HG02970 (cell line): ENCODE data around the gene HPS1.
A peak's percentile ranks its signal among the peaks of the same experiment; 100 is the strongest.

Experiments used
- ATAC-seq: cut with Tn5 transposase; IDR thresholded peaks from one replicate; pipeline ENCODE4 v1.9.1; 2021; ENCODE audit warnings: mild to moderate bottlenecking, moderate library complexity, moderate number of reproducible peaks; ENCODE audit not compliant: unreplicated experiment, low FRiP score

The HPS1 gene

DNA sequence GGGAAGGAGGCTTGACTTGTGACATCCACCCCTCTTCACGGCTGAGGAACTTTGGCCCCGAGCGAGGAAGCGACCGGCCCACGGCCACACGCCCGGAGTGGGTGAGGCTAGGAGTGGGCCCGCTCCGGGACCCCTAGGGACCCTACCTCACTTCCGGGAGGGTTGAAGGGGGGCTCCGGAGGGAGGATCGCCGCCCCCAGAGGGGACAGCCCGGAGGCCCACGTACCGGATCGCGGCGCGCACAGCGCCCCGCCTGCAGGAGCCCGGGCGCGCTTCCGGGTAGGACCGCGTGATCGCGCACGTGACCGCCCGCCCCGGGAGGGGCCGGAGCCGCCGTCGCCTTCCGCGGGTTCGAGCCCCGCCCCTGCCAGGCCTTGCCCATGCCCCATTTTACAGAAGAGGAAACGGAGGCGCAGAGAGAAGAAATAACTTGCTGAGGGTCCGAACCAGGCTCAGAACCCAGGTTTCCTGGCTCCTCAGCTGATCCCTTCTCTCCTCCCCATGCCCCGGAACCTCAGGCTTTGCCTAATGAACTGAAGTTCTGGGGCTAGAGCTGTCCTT is at the start of gene HPS1:
Gene HPS1 (minus strand): TSS at position 275 of the 561 bp plus-strand sequence. CDS start 3,695 bp downstream, outside the sequence.
- peak; percentile 84 for ATAC-seq

DNA sequence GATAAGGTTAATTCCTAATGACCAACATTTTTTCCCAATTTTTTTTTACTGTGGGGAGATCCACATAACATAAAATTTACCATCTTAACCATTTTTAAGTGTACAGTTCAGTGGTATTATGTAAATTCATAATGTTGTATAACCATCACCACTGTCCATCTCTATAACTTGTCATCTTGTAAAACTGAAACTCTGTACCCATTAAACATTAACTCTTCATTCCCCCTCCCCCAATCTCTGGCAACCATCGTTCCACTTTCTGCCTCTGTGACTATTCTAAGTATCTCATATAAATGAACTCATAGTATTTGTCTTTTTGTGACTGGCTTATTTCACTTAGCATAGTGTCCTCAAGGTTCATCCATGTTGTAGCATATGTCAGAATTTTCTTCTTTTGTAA is 46.0 kb upstream of the HPS1 start:
- ATAC-seq = no peak

DNA sequence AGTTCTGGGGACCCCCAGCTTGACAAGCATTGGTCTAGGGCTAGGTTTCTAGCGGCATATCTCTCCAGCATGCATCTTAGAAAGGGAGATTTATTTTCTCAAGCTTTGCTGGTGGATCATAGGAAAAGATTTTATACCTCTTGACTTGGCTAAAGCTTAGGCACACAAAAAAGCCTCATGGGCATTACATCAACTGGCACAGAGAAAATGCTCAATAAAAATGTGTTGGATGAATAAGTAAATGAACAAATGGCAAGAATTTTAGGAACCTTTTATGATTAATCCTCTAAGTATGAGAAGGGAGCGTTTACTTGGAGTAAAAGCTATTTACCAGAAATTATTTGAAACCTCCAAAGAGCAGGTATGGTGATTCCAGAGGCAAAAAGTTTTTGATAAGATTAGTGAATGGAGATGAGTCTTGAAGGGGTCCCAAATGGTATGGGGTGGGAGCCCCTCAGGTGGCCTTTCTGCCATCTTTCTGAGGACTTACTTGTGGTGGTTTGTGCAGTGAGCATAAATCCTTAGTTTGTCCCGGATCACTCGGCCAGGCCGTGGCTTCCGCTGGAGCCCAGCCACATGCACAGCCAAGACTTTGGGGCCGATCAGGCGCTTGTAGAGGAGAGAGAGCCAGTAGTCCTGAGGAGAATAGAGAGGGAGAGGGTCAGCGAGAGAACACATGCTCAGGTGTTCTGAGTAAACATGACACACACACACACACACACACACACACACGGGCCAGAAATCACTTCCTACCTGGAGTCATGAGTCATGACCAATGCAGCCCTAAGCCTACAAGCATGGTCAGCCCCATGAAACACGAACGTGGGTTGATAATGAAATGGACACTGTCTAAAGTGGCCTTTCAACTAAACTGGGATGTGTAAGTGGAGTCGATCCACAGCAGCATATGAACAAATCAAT is 43.1 kb upstream of the HPS1 start:
- ATAC-seq = no peak

DNA sequence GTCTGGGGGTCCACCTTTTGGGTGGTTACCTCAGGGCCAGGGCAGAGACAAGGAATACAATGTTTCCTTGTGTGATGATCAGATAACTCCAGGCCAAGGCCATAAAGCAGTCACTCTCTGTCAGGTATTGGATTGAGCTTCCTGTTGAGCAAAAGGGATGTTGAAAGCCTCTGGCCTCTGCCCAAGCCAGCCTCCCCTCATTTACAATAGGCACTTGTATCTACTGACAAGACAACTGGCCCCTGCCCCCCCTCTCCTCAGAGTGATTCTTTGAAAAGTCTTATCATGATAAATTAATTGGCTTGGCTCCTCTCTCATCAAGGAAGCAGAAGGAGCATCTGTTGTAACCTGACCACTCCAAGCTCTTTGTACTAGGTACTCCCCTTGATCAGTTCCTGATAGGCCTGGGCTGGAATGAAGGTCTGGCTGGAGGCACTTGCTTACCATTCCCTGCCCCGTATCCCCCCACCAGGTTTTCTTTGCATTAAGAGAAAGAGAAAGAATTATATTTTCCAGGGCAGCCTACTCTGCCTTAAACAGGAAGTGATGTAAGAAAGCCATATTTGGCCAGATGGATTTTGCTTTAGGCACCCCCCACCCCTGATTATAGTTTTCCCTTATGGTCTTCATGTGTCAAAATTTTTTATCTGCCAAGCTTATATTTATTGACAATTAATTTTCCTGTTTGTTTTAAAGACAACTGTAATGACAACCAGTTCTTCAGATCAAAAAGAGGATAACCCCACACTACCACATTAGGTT is 42.1 kb upstream of the HPS1 start:
- no peak for ATAC-seq

DNA sequence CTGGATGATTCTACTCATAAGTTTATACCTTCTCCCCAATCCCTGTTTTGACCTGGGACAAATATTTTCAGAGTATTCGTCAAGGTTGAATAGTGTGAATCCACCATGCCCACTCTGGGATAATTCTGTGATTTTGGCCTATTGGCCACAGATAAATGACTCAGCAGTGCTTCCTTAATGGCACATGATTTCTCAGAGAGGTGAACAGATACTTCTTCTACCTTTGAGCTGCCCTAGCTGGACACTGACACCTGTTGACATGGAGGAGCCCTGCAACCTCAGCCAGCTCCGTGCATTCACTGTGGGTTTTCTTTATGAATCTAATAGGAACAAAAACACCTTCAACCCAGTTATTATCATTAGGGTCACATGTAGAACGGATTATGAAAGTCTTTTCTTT is 40.9 kb upstream of the HPS1 start:
- no peak for ATAC-seq

DNA sequence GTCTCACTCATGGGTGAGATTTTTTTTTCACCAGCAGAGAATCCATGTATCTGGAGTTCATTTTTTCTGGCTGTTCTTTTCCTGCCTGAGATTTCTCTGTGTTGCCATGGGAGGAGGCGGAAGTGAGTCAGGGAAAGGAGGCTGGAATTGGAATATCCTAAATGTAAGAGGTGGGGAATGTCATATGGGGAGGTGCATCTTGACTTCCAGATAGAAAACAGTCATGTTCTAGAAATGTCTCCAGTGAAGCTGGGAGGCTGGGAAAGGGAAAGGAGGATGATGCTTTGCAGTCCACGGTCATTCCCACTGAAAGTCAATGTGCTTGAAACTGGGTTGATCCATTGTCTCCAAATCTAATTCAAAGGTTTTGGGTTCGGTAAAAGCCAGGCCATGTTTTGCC is 39.7 kb upstream of the HPS1 start:
- no peak for ATAC-seq

DNA sequence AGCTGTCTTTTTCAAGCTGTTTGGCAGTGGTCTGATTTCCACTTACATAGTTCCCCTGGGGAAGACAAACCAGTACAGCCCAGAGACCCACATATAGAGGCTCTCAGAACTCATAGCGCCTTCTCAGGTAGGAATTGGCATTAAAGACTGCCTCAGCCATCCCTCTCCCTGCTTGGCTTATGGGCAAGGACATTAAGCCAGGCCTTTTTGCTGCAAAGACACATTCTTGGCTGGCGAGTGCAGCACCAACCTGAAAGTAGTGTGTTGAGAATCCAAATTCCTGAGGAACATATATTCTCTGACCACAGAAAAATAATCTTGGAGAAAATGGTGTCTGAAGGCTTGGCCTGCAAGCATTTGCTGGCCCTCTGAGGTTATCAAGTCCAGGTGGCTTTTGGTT is 39.2 kb upstream of the HPS1 start:
- no peak for ATAC-seq

DNA sequence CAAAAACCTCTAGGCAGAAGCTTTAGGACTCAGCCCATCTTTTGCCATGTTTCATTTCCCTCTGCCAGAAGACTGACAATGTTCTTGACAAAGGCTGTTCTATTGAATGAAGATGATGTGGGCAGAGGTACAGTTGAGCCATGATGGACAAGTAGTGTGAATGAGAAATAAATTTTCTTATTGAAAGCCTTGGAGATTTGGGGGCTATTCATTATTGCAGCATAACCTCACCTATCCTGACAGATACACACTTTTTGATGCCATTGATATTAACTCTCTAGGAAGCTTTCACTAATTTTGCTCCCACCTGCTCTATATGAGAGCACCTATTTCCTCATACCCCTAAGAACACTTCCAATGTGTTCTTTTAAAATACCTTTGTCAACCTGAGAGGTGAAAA is 36.9 kb upstream of the HPS1 start:
- ATAC-seq = no peak

DNA sequence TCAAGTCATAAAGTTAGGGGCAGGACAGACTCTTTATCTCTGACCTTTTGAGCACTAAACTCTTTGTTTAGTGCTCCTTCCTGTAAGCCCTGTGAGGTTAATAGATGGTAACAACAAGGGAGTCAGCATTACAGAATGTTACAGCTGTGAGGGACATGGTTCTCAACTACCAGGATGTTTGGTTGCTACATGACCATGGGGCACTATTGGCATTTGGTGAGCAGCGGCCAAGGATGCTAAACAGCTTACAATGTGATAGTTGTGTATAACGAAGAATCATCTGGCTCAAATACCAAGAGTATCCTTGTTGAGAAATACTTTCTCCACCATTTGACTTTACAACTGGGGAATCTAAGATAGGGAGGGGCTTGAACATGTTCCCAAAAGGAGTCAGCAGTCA is 35.4 kb upstream of the HPS1 start:
- ATAC-seq = no peak

DNA sequence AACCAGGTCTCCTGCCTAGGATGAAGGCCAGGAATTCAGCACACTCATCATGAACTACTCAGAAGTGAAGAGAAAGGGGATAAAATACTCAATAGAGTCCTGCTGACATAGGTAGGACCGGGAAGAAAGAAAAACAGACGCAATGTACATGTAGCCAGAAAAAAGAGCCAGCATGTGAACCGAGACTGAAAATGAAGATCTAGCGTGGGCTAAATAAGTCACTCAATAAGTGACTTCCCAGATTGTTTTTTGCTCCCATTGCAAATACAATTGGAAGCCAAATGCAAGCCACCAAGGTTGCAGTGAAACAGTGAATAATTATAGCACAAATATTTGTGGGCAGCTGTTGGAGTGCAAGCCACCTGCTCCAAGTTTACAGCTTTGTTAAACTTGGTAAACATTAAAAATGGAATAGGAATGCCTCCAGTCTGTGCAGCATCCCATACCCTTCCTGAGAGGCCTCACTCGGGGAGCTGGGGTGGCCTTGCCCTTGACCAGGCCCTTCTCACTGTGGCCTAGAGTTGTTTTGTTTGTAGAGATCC is 34.7 kb upstream of the HPS1 start:
- no peak for ATAC-seq

DNA sequence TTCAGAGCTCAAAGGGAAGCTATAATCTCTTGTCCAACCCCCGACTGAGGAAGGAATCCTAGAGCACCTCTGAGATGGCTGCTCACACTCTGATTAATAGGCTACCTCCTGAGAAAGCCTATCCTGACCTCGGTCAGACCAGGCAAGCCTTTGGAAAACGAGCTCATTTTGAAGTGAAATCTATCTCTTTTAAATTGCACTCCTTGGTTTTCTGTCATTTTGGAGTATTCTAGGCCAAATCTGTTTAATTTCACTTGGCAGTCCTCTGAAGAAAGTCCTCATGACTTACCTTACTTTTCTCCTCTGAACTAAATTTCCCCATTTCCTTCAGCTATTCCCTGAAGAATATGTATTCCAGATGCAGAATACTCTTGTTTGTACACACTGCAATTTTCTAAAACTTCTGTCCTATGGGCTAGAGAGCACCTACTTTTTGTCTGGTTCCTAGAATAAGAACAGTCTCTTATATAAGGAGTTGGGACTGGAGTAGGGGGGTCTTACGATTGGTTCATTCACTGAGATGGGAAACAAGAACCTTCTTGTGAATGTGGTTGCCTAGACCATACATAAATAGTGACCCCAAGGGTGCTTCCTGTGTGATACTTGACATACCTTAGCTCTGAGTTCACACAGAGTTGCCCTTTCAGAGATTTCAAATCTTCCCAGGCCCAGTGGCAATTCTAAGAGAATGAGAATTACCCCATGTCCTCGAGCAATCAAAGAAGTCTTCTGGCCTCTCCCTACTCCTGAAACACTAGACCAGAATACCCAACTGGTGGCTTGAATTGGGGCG is 31.9 kb upstream of the HPS1 start:
- ATAC-seq = no peak

DNA sequence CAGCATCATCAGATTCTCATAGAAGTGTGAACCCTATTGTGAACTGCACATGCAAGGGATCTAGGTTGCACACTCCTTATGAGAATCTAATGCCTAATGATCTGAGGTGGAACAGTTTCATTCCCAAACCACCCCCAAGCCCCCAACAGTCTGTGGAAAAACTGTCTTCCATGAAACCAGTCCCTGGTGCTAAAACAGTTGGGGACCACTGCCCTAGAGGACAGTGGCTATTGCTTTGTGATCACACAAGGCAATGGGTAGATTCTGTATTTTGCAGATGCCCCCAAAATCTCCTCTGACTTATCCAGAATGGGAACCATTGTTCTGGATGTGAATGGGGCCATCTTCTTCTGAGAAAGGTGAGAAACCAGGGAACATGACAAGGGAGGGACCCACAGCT is 31.1 kb upstream of the HPS1 start:
- ATAC-seq = no peak

DNA sequence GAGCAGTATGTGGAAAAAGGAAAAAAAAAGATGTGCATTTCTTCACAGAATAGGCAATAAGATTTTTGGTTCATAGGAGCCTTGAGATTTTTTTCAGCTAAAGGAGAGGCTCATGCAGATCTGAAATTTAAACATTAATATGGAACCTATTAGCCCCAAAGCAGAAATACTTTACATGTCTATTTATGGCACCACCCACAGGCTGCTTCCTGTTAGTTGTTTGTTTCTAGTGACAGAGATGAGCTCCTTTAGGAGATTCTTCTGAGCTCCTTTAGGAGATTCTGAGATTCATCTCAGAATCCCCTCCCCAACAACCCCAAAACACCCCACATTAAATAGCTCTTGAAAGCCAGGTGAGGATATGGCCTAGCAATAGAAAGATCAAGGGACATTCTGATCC is 27.9 kb upstream of the HPS1 start:
- ATAC-seq = no peak

DNA sequence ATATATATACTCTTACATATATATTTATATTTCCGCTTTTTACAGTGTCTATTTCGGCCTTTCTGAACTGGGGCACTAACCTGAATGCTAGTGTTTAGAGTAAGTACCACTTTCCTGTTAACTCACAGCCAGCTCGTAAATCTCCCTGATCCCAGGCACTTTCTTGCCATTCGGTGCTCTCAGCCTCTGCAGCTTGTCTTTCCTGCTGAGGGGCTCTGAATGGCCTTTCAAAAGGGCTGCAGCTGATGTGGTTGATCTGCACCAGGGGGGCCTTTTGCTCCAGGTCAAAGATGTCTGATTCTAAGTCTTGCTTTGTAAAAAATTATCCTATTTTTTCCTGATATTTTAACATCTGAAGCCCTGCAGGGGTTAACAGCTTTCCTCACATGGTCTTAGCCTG is 25.5 kb upstream of the HPS1 start:
- no peak for ATAC-seq

DNA sequence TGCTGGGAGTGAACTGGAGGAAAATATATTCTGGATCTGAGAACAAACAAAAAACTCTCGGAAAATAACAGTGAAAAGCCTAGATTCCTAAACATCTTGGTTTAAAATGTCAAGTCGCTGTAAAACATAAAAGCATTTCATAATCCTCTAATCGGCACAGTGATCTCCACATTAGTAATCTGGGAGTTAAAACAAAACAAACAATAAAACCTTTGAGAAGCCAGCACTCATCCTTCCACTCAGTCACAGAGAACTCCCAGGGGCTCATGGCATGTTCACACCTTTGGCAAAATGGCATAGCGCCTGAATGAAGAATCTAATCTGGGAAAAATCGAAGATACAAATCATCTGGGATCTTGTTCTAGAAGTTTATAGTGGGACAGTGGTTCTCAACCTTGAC is 24.1 kb upstream of the HPS1 start:
- ATAC-seq = no peak

DNA sequence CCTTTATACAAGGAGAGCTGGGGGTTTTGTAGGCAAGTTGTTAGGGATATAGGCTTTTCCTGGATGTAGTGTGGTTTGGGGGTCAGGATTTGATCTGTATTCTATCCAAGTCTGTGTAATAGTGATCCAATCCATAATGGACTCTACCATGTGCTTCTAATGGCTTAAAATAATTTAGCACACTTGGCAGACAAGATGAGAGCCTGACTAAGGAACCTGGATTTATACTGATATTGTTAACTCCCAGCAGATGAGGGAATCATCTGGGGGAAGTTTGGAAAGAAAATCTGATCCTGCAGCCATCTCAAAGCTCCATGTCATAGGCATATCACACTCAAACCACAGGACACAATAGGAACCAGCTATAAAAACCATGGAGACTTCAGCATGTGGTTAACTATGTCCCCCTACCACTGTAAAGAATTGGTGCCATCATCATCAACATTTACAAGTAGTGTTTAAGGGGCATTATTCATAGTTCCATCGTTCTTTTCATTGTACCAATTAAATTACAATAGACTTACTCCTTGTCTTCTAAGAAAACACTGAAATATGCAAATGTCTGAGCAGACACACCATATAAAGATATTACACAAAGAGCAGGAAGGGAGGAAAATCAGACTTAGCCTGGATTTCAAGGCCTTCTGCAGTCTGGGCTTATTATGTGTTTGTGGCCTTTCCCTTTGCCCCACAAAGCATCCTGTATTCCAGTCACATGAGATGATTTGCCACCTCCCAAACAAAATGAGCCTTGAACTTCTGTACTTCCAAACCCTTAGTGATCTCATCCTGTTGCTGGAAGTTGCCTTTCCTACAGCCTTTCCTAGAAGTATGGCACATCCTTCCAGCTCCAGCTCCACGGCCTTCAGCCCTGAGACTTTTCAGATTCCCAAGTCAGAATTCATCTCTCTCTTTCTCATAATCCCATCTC is 22.5 kb upstream of the HPS1 start:
- no peak for ATAC-seq

DNA sequence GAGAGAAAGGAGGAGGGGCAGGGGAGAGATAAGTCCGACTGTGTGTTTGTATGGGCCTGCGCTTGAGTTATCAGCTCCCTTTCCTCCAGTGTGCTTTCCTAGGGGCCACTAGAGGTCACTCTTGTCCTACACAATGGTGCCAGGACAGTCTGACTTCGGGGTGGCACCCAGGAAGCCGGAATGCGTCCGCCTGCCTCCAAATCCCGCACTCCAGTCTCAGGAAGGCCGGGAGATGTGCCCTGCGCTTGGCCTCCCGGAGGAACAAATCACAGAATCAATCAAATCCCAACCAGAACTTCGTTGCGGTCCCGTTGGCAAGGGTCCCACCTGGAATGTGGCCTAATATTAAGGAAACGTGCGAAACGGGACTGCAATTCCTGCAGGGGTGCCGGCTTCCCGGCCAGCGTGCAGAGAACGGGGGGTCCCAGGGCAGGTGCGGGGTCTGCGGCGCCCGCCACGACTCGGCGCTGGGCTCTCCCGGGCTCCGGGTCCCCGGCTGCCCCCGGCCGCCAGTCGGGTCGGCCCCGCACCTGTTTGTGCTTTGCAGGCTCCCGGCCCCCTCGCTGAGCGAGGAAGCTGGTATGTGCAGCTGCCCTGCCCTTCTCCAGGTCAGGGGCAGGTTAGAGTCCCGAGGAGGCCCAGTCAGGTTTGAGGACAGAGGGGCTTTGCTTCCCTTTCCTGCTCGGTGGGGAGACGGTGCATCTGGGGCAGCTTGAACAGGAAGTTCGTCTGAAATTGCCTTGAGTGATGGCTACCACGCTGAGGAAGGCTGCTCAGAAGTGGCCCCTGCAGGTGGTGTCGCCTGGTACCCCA is 21.0 kb upstream of the HPS1 start:
- ATAC-seq = peak; percentile 77

DNA sequence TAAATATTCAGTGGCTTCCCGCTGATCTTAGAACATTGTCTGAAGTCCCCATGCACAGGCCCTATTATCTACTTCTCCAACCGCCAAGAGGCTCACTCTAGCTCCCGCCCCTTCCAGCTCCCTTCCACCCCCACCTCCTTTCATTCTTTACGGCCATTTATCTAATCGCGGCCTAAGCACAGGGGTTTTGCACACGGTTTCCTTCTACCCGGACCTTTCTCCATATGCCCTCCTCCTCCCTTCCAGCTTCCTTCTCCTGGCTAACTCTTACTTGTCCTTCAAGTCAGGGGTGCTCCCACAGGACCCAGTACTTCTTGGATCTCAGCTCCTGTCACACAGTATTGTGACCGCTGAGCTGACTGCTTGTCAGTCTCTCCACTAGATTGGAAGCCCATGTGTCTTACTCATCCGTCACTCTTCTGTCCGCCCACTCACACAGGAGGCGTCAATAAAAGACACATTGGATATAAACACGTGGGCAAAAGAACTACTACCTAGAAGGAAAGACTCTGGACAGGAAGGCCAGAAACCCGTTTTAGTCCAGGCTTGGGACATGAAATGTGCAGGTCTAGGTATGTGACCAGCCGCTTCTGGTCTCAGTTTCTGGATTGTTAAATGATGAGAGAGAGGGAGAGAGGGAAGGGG is 20.2 kb upstream of the HPS1 start:
- ATAC-seq = no peak
